Epithelial cell of prostate (primary cell): ENCODE results near the gene SLC12A1.
"Not testable (repeated sequence)": the region's sequence is repeated elsewhere in the genome, so short reads cannot be mapped to it uniquely, and the experiment has no call there.

ENCODE experiments used
- DNase-seq: peaks from one replicate; pipeline ENCODE4 v3.0.0-alpha.2; 2011; ENCODE audit warnings: low read depth, low spot score
- H3K27ac ChIP-seq: fragments of 450-650 bp; 2 replicates; pipeline ENCODE4 v1.5.1; 2017; ENCODE audit warnings: mild to moderate bottlenecking

The SLC12A1 gene

GRCh38 chr15:48300038-48300437 lies 93.9 kb downstream of the SLC12A1 start:
- no peak overlapping the region for H3K27ac ChIP-seq
- no peak for DNase-seq

GRCh38 chr15:48304398-48304797 lies 98.3 kb downstream of the SLC12A1 start:
- no peak for DNase-seq

GRCh38 chr15:48306639-48307038 lies 100.5 kb downstream of the SLC12A1 start:
- no peak for DNase-seq
- no peak overlapping the region for H3K27ac ChIP-seq

More at GRCh38 chr15:48304398-48304797, 98.3 kb downstream of the SLC12A1 start:
- H3K27ac ChIP-seq = no peak overlapping the region

GRCh38 chr15:48307586-48307985 lies 101.5 kb downstream of the SLC12A1 start:
- no peak overlapping the region for H3K27ac ChIP-seq
- no peak for DNase-seq

GRCh38 chr15:48309740-48310139 lies 103.6 kb downstream of the SLC12A1 start:
- DNase-seq = no peak
- H3K27ac ChIP-seq = no peak overlapping the region

- no peak overlapping the region for H3K27ac ChIP-seq
- DNase-seq = no peak
Observed at GRCh38 chr15:48313216-48313615, 107.1 kb downstream of the SLC12A1 start.

- DNase-seq = no peak
- H3K27ac ChIP-seq = no peak overlapping the region
Observed at GRCh38 chr15:48315041-48315440, 108.9 kb downstream of the SLC12A1 start.

- no peak overlapping the region for H3K27ac ChIP-seq
- no peak for DNase-seq
Observed at GRCh38 chr15:48317221-48317620, 111.1 kb downstream of the SLC12A1 start.

- no peak overlapping the region for H3K27ac ChIP-seq
- DNase-seq = no peak
Observed at GRCh38 chr15:48318131-48318530, 112.0 kb downstream of the SLC12A1 start.

GRCh38 chr15:48323294-48323693 lies 117.2 kb downstream of the SLC12A1 start:
- no peak overlapping the region for H3K27ac ChIP-seq
- DNase-seq = no peak

- H3K27ac ChIP-seq = no peak overlapping the region
- no peak for DNase-seq
Observed at GRCh38 chr15:48324949-48325348, 118.8 kb downstream of the SLC12A1 start.

- DNase-seq = no peak
- H3K27ac ChIP-seq = no peak overlapping the region
Observed at GRCh38 chr15:48325400-48325799, 119.3 kb downstream of the SLC12A1 start.

- not testable (repeated sequence) for H3K27ac ChIP-seq, DNase-seq
Observed at GRCh38 chr15:48326180-48326579, 120.1 kb downstream of the SLC12A1 start.

GRCh38 chr15:48330105-48330785 lies 124.1 kb downstream of the SLC12A1 start:
- no peak for DNase-seq

GRCh38 chr15:48330855-48331795 lies 125.0 kb downstream of the SLC12A1 start, which contains the start of gene DUT:
TSS of gene DUT (plus strand) at chr15:48331429. CDS start at chr15:48331516, 87 bp downstream.
- no peak for DNase-seq

More at GRCh38 chr15:48330105-48330785, 124.1 kb downstream of the SLC12A1 start:
- H3K27ac ChIP-seq = peak overlapping the region; percentile 69

GRCh38 chr15:48331796-48332641 lies 125.9 kb downstream of the SLC12A1 start:
- H3K27ac ChIP-seq = peak overlapping the region; percentile 69
- no peak for DNase-seq

More at GRCh38 chr15:48330855-48331795, 125.0 kb downstream of the SLC12A1 start, which contains the start of gene DUT:
- H3K27ac ChIP-seq = peak within 1 kb of the TSS; percentile 69

- DNase-seq = no peak
- H3K27ac ChIP-seq = no peak overlapping the region
Observed at GRCh38 chr15:48332642-48333034, 126.5 kb downstream of the SLC12A1 start.

GRCh38 chr15:48333540-48333939 lies 127.4 kb downstream of the SLC12A1 start:
- no peak for DNase-seq
- no peak overlapping the region for H3K27ac ChIP-seq

GRCh38 chr15:48334260-48334659 lies 128.2 kb downstream of the SLC12A1 start:
- DNase-seq = no peak

GRCh38 chr15:48336940-48337339 lies 130.8 kb downstream of the SLC12A1 start:
- H3K27ac ChIP-seq = no peak overlapping the region
- DNase-seq = no peak

More at GRCh38 chr15:48334260-48334659, 128.2 kb downstream of the SLC12A1 start:
- no peak overlapping the region for H3K27ac ChIP-seq
